WTC11 (cell line): ENCODE measurements around the gene NNMT. TPM values are rescaled to one million over a fixed set of nuclear protein-coding genes. Genes with fewer than 3 reads are reported as not detected.
A peak's percentile ranks its signal among the peaks of the same experiment; 100 is the strongest.

Experiments
- ATAC-seq: fragments of 200-7000 bp; cut with Tn5 transposase; 2 replicates; pipeline ENCODE4 v1.10.0; 2021; ENCODE audit warnings: mild to moderate bottlenecking, moderate library complexity
- CTCF ChIA-PET: fragments of 300-600 bp; sonication (Branson Sonifier 250); formaldehyde crosslinking; loops from one replicate; lab custom pipeline; 2021; ENCODE audit warnings: antibody characterized with exemption; lab: Charles Lee
- POLR2A ChIA-PET: fragments of 350-600 bp; sonication (Branson Sonifier 250); formaldehyde crosslinking; loops from one replicate; lab custom pipeline; 2021; ENCODE audit warnings: antibody characterized with exemption; lab: Charles Lee
- DNase-seq: peaks from one replicate; pipeline ENCODE4 v3.0.0; 2021; ENCODE audit warnings: low spot score
- H3K27ac Mint-ChIP-seq: 2 replicates; pipeline ENCODE4 v1.8.0; 2021; ENCODE audit warnings: mixed read lengths
- H3K27me3 Mint-ChIP-seq: 2 replicates; pipeline ENCODE4 v1.8.0; 2021; ENCODE audit warnings: low read depth, mild to moderate bottlenecking, moderate library complexity, mixed read lengths
- H3K36me3 Mint-ChIP-seq: 2 replicates; pipeline ENCODE4 v1.8.0; 2021; ENCODE audit warnings: mixed read lengths
- H3K4me1 Mint-ChIP-seq: 2 replicates; pipeline ENCODE4 v1.8.0; 2022; ENCODE audit warnings: mixed read lengths
- H3K4me3 Mint-ChIP-seq: 2 replicates; pipeline ENCODE4 v1.8.0; 2021; ENCODE audit warnings: mild to moderate bottlenecking, moderate library complexity, mixed read lengths
- H3K9me3 Mint-ChIP-seq: 2 replicates; pipeline ENCODE4 v1.8.0; 2021; ENCODE audit warnings: mixed read lengths
- AFF4 ChIP-seq: sonication (generic); formaldehyde crosslinking; IDR thresholded peaks from 2 replicates; pipeline ENCODE4 v1.8.1; 2023; ENCODE audit warnings: mild to moderate bottlenecking, missing genetic modification reagents, borderline replicate concordance
- AR ChIP-seq: fragments of 250-450 bp; sonication (Bioruptor Pico); IDR thresholded peaks from 2 replicates; pipeline ENCODE4 v1.9.0; 2021; ENCODE audit warnings: mild to moderate bottlenecking
- E2F5 ChIP-seq: sonication (generic); formaldehyde crosslinking; IDR thresholded peaks from 2 replicates; pipeline ENCODE4 v1.8.1; 2022; ENCODE audit warnings: mild to moderate bottlenecking, moderate library complexity, missing genetic modification reagents
- ERG ChIP-seq: fragments of 250-450 bp; sonication (Bioruptor Pico); IDR thresholded peaks from 2 replicates; pipeline ENCODE4 v1.8.0; 2021; ENCODE audit warnings: mild to moderate bottlenecking
- GTF2I ChIP-seq: fragments of 250-450 bp; sonication (Bioruptor Pico); conservative IDR thresholded peaks from 2 replicates; pipeline ENCODE4 v1.4.0; 2021; ENCODE audit warnings: mild to moderate bottlenecking
- KAT7 ChIP-seq: sonication (generic); formaldehyde crosslinking; IDR thresholded peaks from 2 replicates; pipeline ENCODE4 v1.8.1; 2023; ENCODE audit warnings: missing genetic modification reagents, mild to moderate bottlenecking, borderline replicate concordance
- NFYB ChIP-seq: sonication (generic); formaldehyde crosslinking; conservative IDR thresholded peaks from 2 replicates; pipeline ENCODE4 v1.8.0; 2022; ENCODE audit warnings: low read depth, missing genetic modification reagents
- NR1H2 ChIP-seq: sonication (generic); formaldehyde crosslinking; IDR thresholded peaks from 2 replicates; pipeline ENCODE4 v1.9.0; 2021; ENCODE audit warnings: mild to moderate bottlenecking, moderate library complexity, missing genetic modification reagents
- OVOL2 ChIP-seq: fragments of 250-450 bp; sonication (Bioruptor Pico); IDR thresholded peaks from 2 replicates; pipeline ENCODE4 v1.9.0; 2021; ENCODE audit warnings: mild to moderate bottlenecking, borderline replicate concordance
- TEAD1 ChIP-seq: sonication (generic); formaldehyde crosslinking; IDR thresholded peaks from 2 replicates; pipeline ENCODE4 v1.8.0; 2022; ENCODE audit warnings: mild to moderate bottlenecking, missing genetic modification reagents
- total RNA-seq: library from RNA; stranded (reverse); gene quantifications from 3 replicates; pipeline ENCODE4 v1.2.3, GENCODE V29; 2021
- TF ChIP-seq, protein P1 (sequence below): sonication (generic); formaldehyde crosslinking; IDR thresholded peaks from 2 replicates; pipeline ENCODE4 v1.8.1; 2023; ENCODE audit warnings: mild to moderate bottlenecking, moderate library complexity, missing genetic modification reagents
- TF ChIP-seq, protein P2 (sequence below): sonication (generic); formaldehyde crosslinking; IDR thresholded peaks from 2 replicates; pipeline ENCODE4 v1.8.0; 2022; ENCODE audit warnings: mild to moderate bottlenecking, missing genetic modification reagents
- TF ChIP-seq, protein P3 (sequence below): sonication (generic); formaldehyde crosslinking; IDR thresholded peaks from 2 replicates; pipeline ENCODE4 v1.8.1; 2022; ENCODE audit warnings: low read depth, mild to moderate bottlenecking, moderate library complexity, missing genetic modification reagents, borderline replicate concordance

Gene NNMT
- total RNA-seq, 1 experiment from 2014 or later = 0.50 TPM

DNA sequence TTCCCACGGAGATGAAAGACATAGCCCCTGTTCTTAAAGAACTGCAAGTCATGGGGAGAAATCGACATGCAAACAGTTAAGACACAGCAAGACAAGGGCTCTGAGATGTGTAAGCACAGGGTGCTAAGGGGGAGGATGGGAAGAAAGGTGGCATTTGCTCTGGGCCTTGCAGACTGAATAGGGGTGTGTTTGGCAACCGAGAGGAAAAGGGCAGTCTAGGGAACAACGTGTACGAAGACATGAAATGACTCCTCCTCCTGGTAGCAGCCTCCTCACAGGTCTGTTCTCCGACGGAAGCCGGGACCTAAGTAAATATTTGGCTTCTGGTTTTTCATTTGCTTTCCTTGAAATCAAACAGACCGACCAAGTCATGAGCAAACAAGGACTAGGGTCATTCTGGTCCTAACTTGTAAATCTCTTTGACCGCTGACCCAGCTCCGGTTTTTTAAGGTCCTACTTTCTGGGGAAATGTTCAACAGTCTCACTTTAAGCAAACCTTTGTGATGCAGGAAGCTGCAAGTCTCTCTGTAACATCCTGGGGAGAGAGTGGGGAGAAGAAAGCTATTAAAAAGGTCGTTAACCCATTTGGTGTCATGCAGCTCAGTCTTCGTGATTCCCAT lies 19.7 kb downstream of the NNMT start:
- peak; percentile 15; the same call in 1 of the 2 replicates for ATAC-seq

More for the DNA sequence above, 19.7 kb downstream of the NNMT start:
- Mint-ChIP-seq H3K27ac (no peak overlapping the region), H3K27me3 (peaks cover 8% of the 10 kb centered on the region), H3K4me3 (no peak overlapping the region), H3K36me3 (no peaks in the 10 kb centered on the region), H3K9me3 (0 out of 2 replicates have a peak, but pooled peaks cover 7% of the 10 kb centered on the region), H3K4me1 (peaks cover 60% of the 10 kb centered on the region)
- CTCF ChIA-PET = interaction anchor here (1.1 to 2.0 kb wide), 2 partner anchors 35 to 123 kb away, joined by 3 to 9 read pairs; partner anchors contain the start of gene REXO2
- no peak for DNase-seq
- TF ChIP-seq AFF4 (CRISPR knock-in tag) = no peak
- TF ChIP-seq NR1H2 (CRISPR knock-in tag) = no peak
- no peak for TF ChIP-seq NFYB
- no peak for TF ChIP-seq AR (CRISPR knock-in tag)
- TF ChIP-seq, protein P1, sequence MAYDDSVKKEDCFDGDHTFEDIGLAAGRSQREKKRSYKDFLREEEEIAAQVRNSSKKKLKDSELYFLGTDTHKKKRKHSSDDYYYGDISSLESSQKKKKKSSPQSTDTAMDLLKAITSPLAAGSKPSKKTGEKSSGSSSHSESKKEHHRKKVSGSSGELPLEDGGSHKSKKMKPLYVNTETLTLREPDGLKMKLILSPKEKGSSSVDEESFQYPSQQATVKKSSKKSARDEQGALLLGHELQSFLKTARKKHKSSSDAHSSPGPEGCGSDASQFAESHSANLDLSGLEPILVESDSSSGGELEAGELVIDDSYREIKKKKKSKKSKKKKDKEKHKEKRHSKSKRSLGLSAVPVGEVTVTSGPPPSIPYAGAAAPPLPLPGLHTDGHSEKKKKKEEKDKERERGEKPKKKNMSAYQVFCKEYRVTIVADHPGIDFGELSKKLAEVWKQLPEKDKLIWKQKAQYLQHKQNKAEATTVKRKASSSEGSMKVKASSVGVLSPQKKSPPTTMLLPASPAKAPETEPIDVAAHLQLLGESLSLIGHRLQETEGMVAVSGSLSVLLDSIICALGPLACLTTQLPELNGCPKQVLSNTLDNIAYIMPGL (CRISPR knock-in tag) = no peak
- no peak for TF ChIP-seq E2F5 (CRISPR knock-in tag)
- TF ChIP-seq TEAD1 (CRISPR knock-in tag) = no peak
- TF ChIP-seq, protein P2, sequence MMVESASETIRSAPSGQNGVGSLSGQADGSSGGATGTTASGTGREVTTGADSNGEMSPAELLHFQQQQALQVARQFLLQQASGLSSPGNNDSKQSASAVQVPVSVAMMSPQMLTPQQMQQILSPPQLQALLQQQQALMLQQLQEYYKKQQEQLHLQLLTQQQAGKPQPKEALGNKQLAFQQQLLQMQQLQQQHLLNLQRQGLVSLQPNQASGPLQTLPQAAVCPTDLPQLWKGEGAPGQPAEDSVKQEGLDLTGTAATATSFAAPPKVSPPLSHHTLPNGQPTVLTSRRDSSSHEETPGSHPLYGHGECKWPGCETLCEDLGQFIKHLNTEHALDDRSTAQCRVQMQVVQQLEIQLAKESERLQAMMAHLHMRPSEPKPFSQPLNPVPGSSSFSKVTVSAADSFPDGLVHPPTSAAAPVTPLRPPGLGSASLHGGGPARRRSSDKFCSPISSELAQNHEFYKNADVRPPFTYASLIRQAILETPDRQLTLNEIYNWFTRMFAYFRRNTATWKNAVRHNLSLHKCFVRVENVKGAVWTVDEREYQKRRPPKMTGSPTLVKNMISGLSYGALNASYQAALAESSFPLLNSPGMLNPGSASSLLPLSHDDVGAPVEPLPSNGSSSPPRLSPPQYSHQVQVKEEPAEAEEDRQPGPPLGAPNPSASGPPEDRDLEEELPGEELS (CRISPR knock-in tag) = no peak
- TF ChIP-seq, protein P3, sequence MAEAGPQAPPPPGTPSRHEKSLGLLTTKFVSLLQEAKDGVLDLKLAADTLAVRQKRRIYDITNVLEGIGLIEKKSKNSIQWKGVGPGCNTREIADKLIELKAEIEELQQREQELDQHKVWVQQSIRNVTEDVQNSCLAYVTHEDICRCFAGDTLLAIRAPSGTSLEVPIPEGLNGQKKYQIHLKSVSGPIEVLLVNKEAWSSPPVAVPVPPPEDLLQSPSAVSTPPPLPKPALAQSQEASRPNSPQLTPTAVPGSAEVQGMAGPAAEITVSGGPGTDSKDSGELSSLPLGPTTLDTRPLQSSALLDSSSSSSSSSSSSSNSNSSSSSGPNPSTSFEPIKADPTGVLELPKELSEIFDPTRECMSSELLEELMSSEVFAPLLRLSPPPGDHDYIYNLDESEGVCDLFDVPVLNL = no peak
- no peak for TF ChIP-seq KAT7 (CRISPR knock-in tag)
- TF ChIP-seq OVOL2 (CRISPR knock-in tag) = no peak
- TF ChIP-seq ERG (CRISPR knock-in tag) = no peak
- TF ChIP-seq GTF2I (CRISPR knock-in tag) = no peak
- POLR2A ChIA-PET = no interaction called here
